IMR-90 (cell line): Measurements from ENCODE around the gene C17orf67. TPM values are rescaled to one million over a fixed set of nuclear protein-coding genes. Genes with fewer than 3 reads are reported as not detected.

ENCODE experiments used
- ATAC-seq: fragments of 200-7000 bp; cut with Tn5 transposase; 2 replicates; pipeline ENCODE4 v1.9.1; 2020; ENCODE audit warnings: low read depth, mild to moderate bottlenecking, moderate library complexity
- BruUV-seq: library from RNA; stranded (reverse); fragments of 400-500 nt; replicated peaks from 2 replicates; lab custom pipeline; 2021; lab: Mats Ljungman, UMichigan
- CTCF ChIA-PET: fragments of 300-600 bp; formaldehyde crosslinking; extraction: SDS; loops from one replicate; lab custom pipeline; 2021; ENCODE audit warnings: antibody characterized with exemption; lab: Yijun Ruan, JAX
- POLR2A ChIA-PET: fragments of 300-600 bp; sonication (Branson Sonifier 250); formaldehyde crosslinking; loops from one replicate; lab custom pipeline; 2022; ENCODE audit warnings: antibody characterized with exemption; ENCODE audit not compliant: unreplicated experiment; lab: Charles Lee
- DNase-seq: peaks from one replicate; pipeline ENCODE4 v3.0.0; 2013
- H2AFZ ChIP-seq: replicated peaks from 2 replicates; pipeline ENCODE3; 2013; ENCODE audit warnings: low read length, mild to moderate bottlenecking; ENCODE audit not compliant: poor library complexity
- H2AK5ac ChIP-seq: 2 replicates; pipeline ENCODE4 v1.6.1; 2013; ENCODE audit warnings: low read depth, low read length, inconsistent platforms
- H2AK9ac ChIP-seq: replicated peaks from 2 replicates; pipeline ENCODE3; 2013; ENCODE audit warnings: mild to moderate bottlenecking, low read depth, low read length, moderate library complexity; ENCODE audit not compliant: poor library complexity
- H2BK120ac ChIP-seq: 2 replicates; pipeline ENCODE4 v1.6.1; 2013; ENCODE audit warnings: low read depth, low read length, inconsistent platforms
- H2BK15ac ChIP-seq: 3 replicates; pipeline ENCODE4 v1.6.1; 2013; ENCODE audit warnings: low read depth, low read length, inconsistent platforms
- H2BK20ac ChIP-seq: 2 replicates; pipeline ENCODE4 v1.6.1; 2013; ENCODE audit warnings: low read depth, mild to moderate bottlenecking, inconsistent platforms, low read length, moderate library complexity
- H2BK5ac ChIP-seq: 2 replicates; pipeline ENCODE4 v1.6.1; 2013; ENCODE audit warnings: mild to moderate bottlenecking, low read depth, low read length, inconsistent platforms; ENCODE audit not compliant: poor library complexity, severe bottlenecking
- H3K14ac ChIP-seq: replicated peaks from 2 replicates; pipeline ENCODE4 v1.6.1; 2013; ENCODE audit warnings: low read depth, low read length, inconsistent platforms
- H3K18ac ChIP-seq: 2 replicates; pipeline ENCODE4 v1.6.1; 2013; ENCODE audit warnings: low read depth, low read length, control low read depth
- H3K23ac ChIP-seq: 2 replicates; pipeline ENCODE4 v1.6.1; 2013; ENCODE audit warnings: low read depth, low read length, inconsistent platforms
- H3K27ac ChIP-seq: 2 replicates; pipeline ENCODE4 v1.5.1; 2013; ENCODE audit warnings: mild to moderate bottlenecking, control low read depth, low read length; ENCODE audit not compliant: insufficient read depth
- H3K27me3 ChIP-seq: 2 replicates; pipeline ENCODE4 v1.6.1; 2013; ENCODE audit warnings: low read length; ENCODE audit not compliant: control insufficient read depth, insufficient read depth
- H3K36me3 ChIP-seq: 2 replicates; pipeline ENCODE4 v1.6.1; 2013; ENCODE audit warnings: low read length, mixed read lengths; ENCODE audit not compliant: control insufficient read depth, insufficient read depth
- H3K4ac ChIP-seq: 2 replicates; pipeline ENCODE4 v1.6.1; 2013; ENCODE audit warnings: low read depth, low read length, inconsistent platforms
- H3K4me1 ChIP-seq: 2 replicates; pipeline ENCODE4 v1.6.1; 2013; ENCODE audit warnings: low read length, mixed read lengths; ENCODE audit not compliant: control insufficient read depth, insufficient read depth
- H3K4me2 ChIP-seq: 2 replicates; pipeline ENCODE4 v1.6.1; 2013; ENCODE audit warnings: low read depth, mild to moderate bottlenecking, control low read depth, low read length, moderate library complexity
- H3K4me3 ChIP-seq: 2 replicates; pipeline ENCODE4 v1.5.1; 2013; ENCODE audit warnings: low read depth, mild to moderate bottlenecking, control low read depth, low read length, moderate library complexity; ENCODE audit not compliant: insufficient read depth
- H3K56ac ChIP-seq: 2 replicates; pipeline ENCODE4 v1.6.1; 2013; ENCODE audit warnings: low read length, inconsistent platforms; ENCODE audit not compliant: insufficient read depth; ENCODE audit errors: extremely low read depth
- H3K79me1 ChIP-seq, 2 experiments: 2 replicates each; pipeline ENCODE4 v1.6.1; 2013; ENCODE audit warnings: low read length in 2 of 2, inconsistent platforms in 1 of 2, low read depth in 1 of 2
- H3K9ac ChIP-seq: 2 replicates; pipeline ENCODE4 v1.6.1; 2013; ENCODE audit warnings: low read depth, low read length, control low read depth
- H3K9me1 ChIP-seq: 2 replicates; pipeline ENCODE4 v1.6.1; 2013; ENCODE audit warnings: low read length, inconsistent platforms; ENCODE audit not compliant: insufficient read depth
- H3K9me3 ChIP-seq: 2 replicates; pipeline ENCODE4 v1.6.1; 2013; ENCODE audit warnings: low read length; ENCODE audit not compliant: control insufficient read depth, insufficient read depth
- H4K20me1 ChIP-seq: 2 replicates; pipeline ENCODE4 v1.6.1; 2013; ENCODE audit warnings: low read length, inconsistent platforms; ENCODE audit not compliant: insufficient read depth
- H4K5ac ChIP-seq: 2 replicates; pipeline ENCODE4 v1.6.1; 2013; ENCODE audit warnings: mild to moderate bottlenecking, low read depth, low read length, control low read depth
- H4K8ac ChIP-seq, 2 experiments: 2 replicates each; pipeline ENCODE4 v1.6.1; 2013; ENCODE audit warnings: low read depth in 2 of 2, low read length in 2 of 2, control low read depth in 1 of 2, inconsistent platforms in 1 of 2
- H4K91ac ChIP-seq: 2 replicates; pipeline ENCODE4 v1.6.1; 2013; ENCODE audit warnings: low read depth, low read length, inconsistent platforms; ENCODE audit not compliant: insufficient read depth
- BHLHE40 ChIP-seq: fragments of 150-350 bp; IDR thresholded peaks from 2 replicates; pipeline ENCODE4 v1.6.1; 2016; ENCODE audit warnings: mild to moderate bottlenecking, low read depth, low read length
- CEBPB ChIP-seq: IDR thresholded peaks from 2 replicates; pipeline ENCODE4 v1.6.1; 2012; ENCODE audit warnings: low read depth, low read length, improper control_type of control experiment
- CHD1 ChIP-seq: IDR thresholded peaks from 2 replicates; pipeline ENCODE4 v1.6.1; 2012; ENCODE audit warnings: low read depth, low read length, improper control_type of control experiment
- FOS ChIP-seq: fragments of 150-350 bp; IDR thresholded peaks from 2 replicates; pipeline ENCODE4 v1.6.1; 2016; ENCODE audit warnings: low read depth, low read length
- MAFK ChIP-seq: IDR thresholded peaks from 2 replicates; pipeline ENCODE4 v1.6.1; 2012; ENCODE audit warnings: low read depth, low read length, improper control_type of control experiment
- MAZ ChIP-seq: IDR thresholded peaks from 2 replicates; pipeline ENCODE4 v1.6.1; 2012; ENCODE audit warnings: low read depth, mild to moderate bottlenecking, low read length, improper control_type of control experiment, moderate library complexity, borderline replicate concordance
- MXI1 ChIP-seq: IDR thresholded peaks from 2 replicates; pipeline ENCODE4 v1.6.1; 2012; ENCODE audit warnings: low read depth, mild to moderate bottlenecking, low read length, moderate library complexity, borderline replicate concordance
- NFE2L2 ChIP-seq: fragments of 150-350 bp; IDR thresholded peaks from 2 replicates; pipeline ENCODE4 v1.6.1; 2016; ENCODE audit warnings: low read depth, mild to moderate bottlenecking, low read length
- POLR2A ChIP-seq: IDR thresholded peaks from 2 replicates; pipeline ENCODE4 v1.6.1; 2012; ENCODE audit warnings: mild to moderate bottlenecking, low read depth, low read length
- RAD21 ChIP-seq: IDR thresholded peaks from 2 replicates; pipeline ENCODE4 v1.6.1; 2012; ENCODE audit warnings: low read length, improper control_type of control experiment
- RCOR1 ChIP-seq: IDR thresholded peaks from 2 replicates; pipeline ENCODE4 v1.6.1; 2012; ENCODE audit warnings: mild to moderate bottlenecking, low read length, improper control_type of control experiment; ENCODE audit not compliant: insufficient replicate concordance
- RFX5 ChIP-seq: IDR thresholded peaks from 2 replicates; pipeline ENCODE4 v1.8.0; 2012; ENCODE audit warnings: low read depth, mild to moderate bottlenecking, low read length, moderate library complexity
- SMC3 ChIP-seq: fragments of 150-350 bp; IDR thresholded peaks from 2 replicates; pipeline ENCODE4 v1.6.1; 2016; ENCODE audit warnings: low read depth, mild to moderate bottlenecking, antibody characterized with exemption, low read length, moderate library complexity
- WGBS, 2 experiments: methylation state at CpG; one replicate each; pipeline versions ENCODE4 v1.1.5 to v1.1.7; 2013; ENCODE audit warnings: missing lambda C conversion rate in 2 of 2; ENCODE audit not compliant: insufficient read length in 1 of 2; ENCODE audit errors: extremely low coverage in 2 of 2; 5-methylcytosine and 5-hydroxymethylcytosine counted together
- dilution Hi-C: fragments of 300-500 bp; cut with HindIII; formaldehyde crosslinking; loops from one replicate; pipeline ENCODE4 v1.14.3; 2018; ENCODE audit warnings: low sequenced_read_pairs; ENCODE audit not compliant: unreplicated experiment
- in situ Hi-C: fragments of 300-500 bp; cut with MboI; formaldehyde crosslinking; loops from 3 replicates; pipeline ENCODE4 v1.14.3; 2019; ENCODE audit warnings: low sequenced_read_pairs, inconsistent platforms, mixed read lengths
- intact Hi-C: fragments of 100-400 bp; cut with micrococcal nuclease; formaldehyde crosslinking; loops from 2 replicates; pipeline ENCODE4 v1.10.0; 2022
- polyA plus RNA-seq, 3 experiments: library from polyadenylated mRNA; depleted of rRNA; stranded (reverse); fragments of >200 nt; gene quantifications; 2 replicates each; pipeline ENCODE4 v1.2.3, GENCODE V29; 2012; ENCODE audit warnings: low replicate concordance in 1 of 3
- total RNA-seq: library from RNA; depleted of rRNA; stranded (reverse); fragments of >200 nt; gene quantifications from 2 replicates; pipeline ENCODE4 v1.2.3, GENCODE V29; 2012
- TF ChIP-seq, protein P1 (sequence below): conservative IDR thresholded peaks from 2 replicates; pipeline ENCODE4 v1.5.1; 2012; ENCODE audit warnings: mild to moderate bottlenecking, low read depth, low read length, improper control_type of control experiment
- TF ChIP-seq, protein P2 (sequence below): fragments of 150-350 bp; IDR thresholded peaks from 2 replicates; pipeline ENCODE4 v1.6.1; 2017; ENCODE audit warnings: mild to moderate bottlenecking, antibody characterized with exemption, low read length, low read depth
- TF ChIP-seq, protein P3 (sequence below): fragments of 150-350 bp; IDR thresholded peaks from 2 replicates; pipeline ENCODE4 v1.6.1; 2016; ENCODE audit warnings: low read depth, mild to moderate bottlenecking, low read length, moderate library complexity, borderline replicate concordance

The C17orf67 gene
- total and polyA plus RNA-seq, 2 of the 4 experiments (the other 2 are of a cell fraction), result 0.18 to 1.1 TPM

DNA sequence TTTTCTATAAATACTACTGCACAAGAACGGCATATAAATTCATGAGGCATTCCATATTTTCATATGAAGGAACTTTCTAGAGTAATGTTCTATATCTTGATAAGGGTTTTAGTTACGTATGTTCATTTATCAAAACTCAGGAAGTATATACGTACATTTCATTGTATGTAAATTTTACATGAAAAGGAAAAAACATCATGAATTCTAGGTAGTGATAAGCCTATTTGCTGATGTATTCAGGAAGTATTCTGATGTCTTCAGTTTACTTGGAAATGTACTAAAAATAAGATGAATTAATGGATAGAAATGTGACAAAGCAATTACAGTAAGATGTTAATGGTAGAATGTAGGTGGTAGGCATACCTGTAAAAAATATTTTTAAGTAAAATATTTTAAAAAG is 5.0 kb upstream of the C17orf67 start:
- H3K4ac ChIP-seq, result no peak overlapping the region
- peaks cover 14 to 23% of the 10 kb centered on the region in 2 experiments for H3K79me1 ChIP-seq
- H3K9me3 ChIP-seq, result no peaks in the 10 kb centered on the region
- peaks cover 7% of the 10 kb centered on the region for H3K36me3 ChIP-seq
- H2AK9ac ChIP-seq, result no peak overlapping the region
- no peak overlapping the region for H3K14ac ChIP-seq
- H4K91ac ChIP-seq, result no peak overlapping the region
- in situ Hi-C loops (no loop called here), intact Hi-C loops (loop anchor here (1.0 kb wide), 1 partner anchor 10 kb away; no protein-coding TSS in a partner anchor), dilution Hi-C loops (no loop called here)
- no peak overlapping the region for H3K27ac ChIP-seq
- H3K18ac ChIP-seq, result no peak overlapping the region
- ChIA-PET CTCF (no interaction called here), POLR2A (no interaction called here)
- no peak overlapping the region for H4K8ac ChIP-seq
- peaks cover 3% of the 10 kb centered on the region for H3K4me1 ChIP-seq
- no peak overlapping the region for H2AFZ ChIP-seq
- BruUV-seq, result no TSS peak
- H2BK15ac ChIP-seq, result no peak overlapping the region
- H4K20me1 ChIP-seq, result peaks cover 8% of the 10 kb centered on the region
- no CpG with 5 or more reads among the region's 3 CpGs for WGBS, 2 experiments
- H4K5ac ChIP-seq, result no peak overlapping the region
- no peak overlapping the region for H2BK20ac ChIP-seq
- ATAC-seq, result no peak
- no peak overlapping the region for H3K23ac ChIP-seq
- TF ChIP-seq CEBPB (no peak), NFE2L2 (no peak), RFX5 (no peak), BHLHE40 (no peak), RAD21 (no peak), POLR2A (no peak), MAZ (no peak), SMC3 (no peak), FOS (no peak), CHD1 (no peak), MAFK (no peak), MXI1 (no peak), RCOR1 (no peak)
- TF ChIP-seq, protein P1, sequence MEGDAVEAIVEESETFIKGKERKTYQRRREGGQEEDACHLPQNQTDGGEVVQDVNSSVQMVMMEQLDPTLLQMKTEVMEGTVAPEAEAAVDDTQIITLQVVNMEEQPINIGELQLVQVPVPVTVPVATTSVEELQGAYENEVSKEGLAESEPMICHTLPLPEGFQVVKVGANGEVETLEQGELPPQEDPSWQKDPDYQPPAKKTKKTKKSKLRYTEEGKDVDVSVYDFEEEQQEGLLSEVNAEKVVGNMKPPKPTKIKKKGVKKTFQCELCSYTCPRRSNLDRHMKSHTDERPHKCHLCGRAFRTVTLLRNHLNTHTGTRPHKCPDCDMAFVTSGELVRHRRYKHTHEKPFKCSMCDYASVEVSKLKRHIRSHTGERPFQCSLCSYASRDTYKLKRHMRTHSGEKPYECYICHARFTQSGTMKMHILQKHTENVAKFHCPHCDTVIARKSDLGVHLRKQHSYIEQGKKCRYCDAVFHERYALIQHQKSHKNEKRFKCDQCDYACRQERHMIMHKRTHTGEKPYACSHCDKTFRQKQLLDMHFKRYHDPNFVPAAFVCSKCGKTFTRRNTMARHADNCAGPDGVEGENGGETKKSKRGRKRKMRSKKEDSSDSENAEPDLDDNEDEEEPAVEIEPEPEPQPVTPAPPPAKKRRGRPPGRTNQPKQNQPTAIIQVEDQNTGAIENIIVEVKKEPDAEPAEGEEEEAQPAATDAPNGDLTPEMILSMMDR, result no peak
- TF ChIP-seq, protein P2, sequence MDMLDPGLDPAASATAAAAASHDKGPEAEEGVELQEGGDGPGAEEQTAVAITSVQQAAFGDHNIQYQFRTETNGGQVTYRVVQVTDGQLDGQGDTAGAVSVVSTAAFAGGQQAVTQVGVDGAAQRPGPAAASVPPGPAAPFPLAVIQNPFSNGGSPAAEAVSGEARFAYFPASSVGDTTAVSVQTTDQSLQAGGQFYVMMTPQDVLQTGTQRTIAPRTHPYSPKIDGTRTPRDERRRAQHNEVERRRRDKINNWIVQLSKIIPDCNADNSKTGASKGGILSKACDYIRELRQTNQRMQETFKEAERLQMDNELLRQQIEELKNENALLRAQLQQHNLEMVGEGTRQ, result no peak
- TF ChIP-seq, protein P3, sequence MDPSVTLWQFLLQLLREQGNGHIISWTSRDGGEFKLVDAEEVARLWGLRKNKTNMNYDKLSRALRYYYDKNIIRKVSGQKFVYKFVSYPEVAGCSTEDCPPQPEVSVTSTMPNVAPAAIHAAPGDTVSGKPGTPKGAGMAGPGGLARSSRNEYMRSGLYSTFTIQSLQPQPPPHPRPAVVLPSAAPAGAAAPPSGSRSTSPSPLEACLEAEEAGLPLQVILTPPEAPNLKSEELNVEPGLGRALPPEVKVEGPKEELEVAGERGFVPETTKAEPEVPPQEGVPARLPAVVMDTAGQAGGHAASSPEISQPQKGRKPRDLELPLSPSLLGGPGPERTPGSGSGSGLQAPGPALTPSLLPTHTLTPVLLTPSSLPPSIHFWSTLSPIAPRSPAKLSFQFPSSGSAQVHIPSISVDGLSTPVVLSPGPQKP, result no peak
- H3K56ac ChIP-seq, result no peak overlapping the region
- H3K4me3 ChIP-seq, result no peak overlapping the region
- no peak overlapping the region for H2BK5ac ChIP-seq
- no peak overlapping the region for H2BK120ac ChIP-seq
- H3K9ac ChIP-seq, result no peak overlapping the region
- no peaks in the 10 kb centered on the region for H3K27me3 ChIP-seq
- DNase-seq, result no peak
- peaks cover 5% of the 10 kb centered on the region for H3K9me1 ChIP-seq
- no peak overlapping the region for H2AK5ac ChIP-seq
- H3K4me2 ChIP-seq, result no peak overlapping the region
